B cell (primary cell): ENCODE data around the gene PRX. TPM values are rescaled to one million over a fixed set of nuclear protein-coding genes. Genes with fewer than 3 reads are reported as not detected.

Source experiments
- ATAC-seq: fragments of 200-7000 bp; cut with Tn5 transposase; one replicate; pipeline ENCODE4 v1.10.0; 2021; ENCODE audit warnings: low read depth, mild to moderate bottlenecking, moderate number of reproducible peaks, moderate library complexity
- CTCF ChIA-PET: fragments of 350-600 bp; sonication (Branson Sonifier 250); formaldehyde crosslinking; loops from one replicate; lab custom pipeline; 2021; ENCODE audit warnings: antibody characterized with exemption, inconsistent platforms; lab: Charles Lee
- POLR2A ChIA-PET: fragments of 350-600 bp; sonication (Branson Sonifier 250); formaldehyde crosslinking; loops from one replicate; lab custom pipeline; 2021; ENCODE audit warnings: antibody characterized with exemption; lab: Charles Lee
- DNase-seq: peaks from one replicate; pipeline ENCODE4 v3.0.0; 2013
- H2AFZ ChIP-seq: 2 replicates; pipeline ENCODE4 v1.6.1; 2012; ENCODE audit warnings: mild to moderate bottlenecking, low read depth, low read length; ENCODE audit not compliant: insufficient read depth, poor library complexity, severe bottlenecking
- H3K27ac ChIP-seq, 2 donors: 1 replicate in 1 of 2; 2 replicates in 1 of 2; pipeline ENCODE4 v1.5.1; 2012 to 2013; ENCODE audit warnings: low read length in 2 of 2, mild to moderate bottlenecking in 2 of 2, moderate library complexity in 1 of 2
- H3K27me3 ChIP-seq, 4 experiments: fragments of 200-600 bp in 1 of 4; sonication (generic) in 1 of 4; replicated peaks in 1 of 4; 1 replicate in 2 of 4; 2 replicates in 2 of 4; pipeline versions ENCODE4 v1.6.1 to v1.7.0; 2013 to 2016; ENCODE audit warnings: low read length in 3 of 4, mild to moderate bottlenecking in 2 of 4, mixed read lengths in 1 of 4, moderate library complexity in 1 of 4; ENCODE audit not compliant: insufficient read depth in 4 of 4, control insufficient read depth in 3 of 4; ENCODE audit errors: control extremely low read depth in 1 of 4
- H3K36me3 ChIP-seq, 2 experiments: replicated peaks in 1 of 2; 1 replicate in 1 of 2; 2 replicates in 1 of 2; pipeline versions ENCODE4 v1.6.1 to v1.7.1; 2013; ENCODE audit warnings: low read length in 1 of 2; ENCODE audit not compliant: insufficient read depth in 2 of 2, control insufficient read depth in 1 of 2; ENCODE audit errors: control extremely low read depth in 1 of 2, extremely low read depth in 1 of 2
- H3K4me1 ChIP-seq, 2 donors: fragments of 200-600 bp in 1 of 2; sonication (generic) in 1 of 2; 1 replicate in 1 of 2; 2 replicates in 1 of 2; pipeline versions ENCODE4 v1.5.1 to v1.6.1; 2013 to 2017; ENCODE audit warnings: low read length in 2 of 2; ENCODE audit not compliant: control insufficient read depth in 2 of 2, insufficient read depth in 2 of 2
- H3K4me2 ChIP-seq: replicated peaks from 2 replicates; pipeline ENCODE3; 2012; ENCODE audit warnings: mild to moderate bottlenecking, low read depth, low read length; ENCODE audit not compliant: poor library complexity, severe bottlenecking
- H3K4me3 ChIP-seq, 5 experiments: fragments of 200-600 bp in 1 of 5; sonication (generic) in 1 of 5; 1 replicate in 3 of 5; 2 replicates in 2 of 5; pipeline versions ENCODE4 v1.5.1 to v1.7.0; 2011 to 2016; ENCODE audit warnings: low read length in 4 of 5, mild to moderate bottlenecking in 4 of 5, low read depth in 2 of 5, control low read depth in 1 of 5, moderate library complexity in 1 of 5; ENCODE audit not compliant: insufficient read depth in 1 of 5; ENCODE audit errors: control extremely low read depth in 1 of 5, extremely low read depth in 1 of 5
- H3K79me2 ChIP-seq: fragments of 200-600 bp; sonication (generic); one replicate; pipeline ENCODE4 v1.6.0; 2016; ENCODE audit warnings: low read length; ENCODE audit not compliant: control insufficient read depth, insufficient read depth
- H3K9ac ChIP-seq: fragments of 200-600 bp; sonication (generic); 2 replicates; pipeline ENCODE4 v1.6.1; 2017; ENCODE audit warnings: mild to moderate bottlenecking, low read length, moderate library complexity
- H3K9me3 ChIP-seq, 3 donors: one replicate each; pipeline versions ENCODE4 v1.6.1 to v1.7.1; 2013; ENCODE audit warnings: low read length in 2 of 3; ENCODE audit not compliant: control insufficient read depth in 2 of 3, insufficient read depth in 1 of 3; ENCODE audit errors: control extremely low read depth in 1 of 3
- H4K20me1 ChIP-seq: 2 replicates; pipeline ENCODE4 v1.6.0; 2012; ENCODE audit warnings: mild to moderate bottlenecking, low read length; ENCODE audit not compliant: insufficient read depth, control insufficient read depth, poor library complexity, severe bottlenecking
- H3K27ac Mint-ChIP-seq: one replicate; pipeline ENCODE4 v1.8.0; 2021; ENCODE audit warnings: mixed read lengths
- H3K27me3 Mint-ChIP-seq: one replicate; pipeline ENCODE4 v1.8.0; 2021; ENCODE audit warnings: mixed read lengths
- H3K4me1 Mint-ChIP-seq: one replicate; pipeline ENCODE4 v1.8.0; 2021; ENCODE audit warnings: mixed read lengths
- H3K4me3 Mint-ChIP-seq: one replicate; pipeline ENCODE4 v1.8.0; 2021; ENCODE audit warnings: mixed read lengths
- H3K9me3 Mint-ChIP-seq: one replicate; pipeline ENCODE4 v1.8.0; 2022; ENCODE audit warnings: mixed read lengths; ENCODE audit not compliant: insufficient read depth
- CTCF ChIP-seq: fragments of 200-600 bp; IDR thresholded peaks from one replicate; pipeline ENCODE4 v1.8.0; 2022; ENCODE audit warnings: antibody characterized with exemption, mild to moderate bottlenecking
- EZH2 ChIP-seq: IDR thresholded peaks from 2 replicates; pipeline ENCODE4 v1.6.1; 2012; ENCODE audit warnings: borderline replicate concordance, low read depth, mild to moderate bottlenecking, moderate library complexity, low read length; ENCODE audit not compliant: insufficient read depth, poor library complexity, severe bottlenecking
- WGBS: methylation state at CpG from one replicate; pipeline ENCODE4 v1.1.5; 2013; ENCODE audit warnings: missing lambda C conversion rate; ENCODE audit not compliant: insufficient coverage; 5-methylcytosine and 5-hydroxymethylcytosine counted together
- intact Hi-C: fragments of 100-400 bp; cut with micrococcal nuclease; formaldehyde crosslinking; loops from one replicate; pipeline ENCODE4 v1.10.0; 2022
- polyA plus RNA-seq: library from polyadenylated mRNA; depleted of rRNA; stranded (reverse); fragments of >200 nt; gene quantifications from 2 replicates; pipeline ENCODE4 v1.2.3, GENCODE V29; 2012
- small RNA-seq: library from RNA; depleted of rRNA; stranded (forward); fragments of <200 nt; gene quantifications from one replicate; pipeline ENCODE3, GENCODE V24; 2012; ENCODE audit warnings: low replicate concordance, low read depth; ENCODE audit not compliant: insufficient read length
- total RNA-seq, 2 donors: library from RNA; stranded (reverse); fragments of 120-200 nt in 1 of 2; gene quantifications; 1 replicate in 1 of 2; 2 replicates in 1 of 2; pipeline versions ENCODE4 v1.2.3 to v1.2.4, GENCODE V29; 2013 to 2022

The PRX gene
- total and polyA plus RNA-seq, 2 donors (not counting 1 experiment from before 2014, with no cell fraction given), result 1.1 to 2.5 TPM

DNA sequence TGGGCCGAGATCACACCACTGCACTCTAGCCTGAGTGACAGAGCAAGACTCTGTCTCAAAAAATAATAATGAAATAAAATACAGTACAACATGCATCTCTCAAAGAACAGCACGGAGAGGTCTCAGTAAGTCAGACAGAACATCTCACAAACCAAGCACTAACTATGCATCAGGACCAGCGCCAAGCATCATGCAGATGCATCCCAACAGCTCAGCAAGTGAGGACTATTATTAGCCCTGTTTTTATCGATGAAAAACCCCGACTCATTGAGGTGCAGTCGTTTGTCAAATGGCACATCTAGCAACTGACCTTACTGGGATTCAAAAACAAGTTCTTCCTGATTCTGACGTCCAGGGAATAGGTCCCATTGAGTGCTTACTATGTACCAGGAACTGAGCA is 68.8 kb downstream of the PRX start:
- Histone ChIP-seq H3K36me3 (peaks cover 0 to 3% of the 10 kb centered on the region in 2 experiments), H3K9ac (no peak overlapping the region), H3K79me2 (peaks cover 34% of the 10 kb centered on the region), H3K9me3 (no peaks in the 10 kb centered on the region), H3K4me2 (no peak overlapping the region), H3K4me1 (peaks cover 12 to 17% of the 10 kb centered on the region in 2 donors), H4K20me1 (peaks cover 7% of the 10 kb centered on the region), H2AFZ (no peak overlapping the region), H3K4me3 (no peak overlapping the region), H3K27me3 (no peaks in the 10 kb centered on the region), H3K27ac (no peak overlapping the region)
- ChIA-PET CTCF (interaction anchor here (0.7 kb wide), 1 partner anchor 39 kb away, joined by 3 read pairs; no protein-coding TSS in a partner anchor), POLR2A (no interaction called here)
- Mint-ChIP-seq H3K4me1 (peaks cover 24% of the 10 kb centered on the region), H3K27me3 (no peaks in the 10 kb centered on the region), H3K4me3 (no peak overlapping the region), H3K9me3 (no peaks in the 10 kb centered on the region), H3K27ac (no peak overlapping the region)
- ATAC-seq (no peak), DNase-seq (no peak)
- 53% methylated on average over 5 of the region's 7 CpGs for WGBS
- intact Hi-C loops, result no loop called here
- TF ChIP-seq CTCF (no peak), EZH2 (no peak)

Small RNA genes within 50 kb of the gene (small RNA-seq; reads per million reads assigned to genes)
- not detected for gene MIR6796
- gene RF00017, result not detected

Other genes starting within 250 kb of the PRX start
- 35.9 and 41.6 TPM in 2 replicates for gene MAP3K10, start 222.0 kb downstream of the PRX start, total RNA-seq
- gene MAP3K10, start 222.0 kb downstream of the PRX start, polyA plus RNA-seq, result 22.5 and 28.2 TPM in 2 replicates
- not detected in 2 replicates for gene TTC9B, start 195.0 kb downstream of the PRX start, total RNA-seq
- 0.04 TPM in 1 of 2 replicates, not detected in the other for gene TTC9B, start 195.0 kb downstream of the PRX start, polyA plus RNA-seq
- gene CCNP, start 186.7 kb downstream of the PRX start, total RNA-seq, result 0.64 and 0.66 TPM in 2 replicates
- 0.85 and 1.5 TPM in 2 replicates for gene CCNP, start 186.7 kb downstream of the PRX start, polyA plus RNA-seq
- gene AKT2, start 128.0 kb downstream of the PRX start, total RNA-seq, result 243 and 248 TPM in 2 replicates
- gene AKT2, start 128.0 kb downstream of the PRX start, polyA plus RNA-seq, result 195 and 221 TPM in 2 replicates
- gene C19orf47, start 65.0 kb downstream of the PRX start, total RNA-seq, result 14.3 and 16.7 TPM in 2 replicates
- 9.2 and 12.7 TPM in 2 replicates for gene C19orf47, start 65.0 kb downstream of the PRX start, polyA plus RNA-seq
- 61.7 and 69.0 TPM in 2 replicates for gene PLD3, start 64.7 kb downstream of the PRX start, total RNA-seq
- 84.8 and 153 TPM in 2 replicates for gene PLD3, start 64.7 kb downstream of the PRX start, polyA plus RNA-seq
- gene HIPK4, start 23.2 kb downstream of the PRX start, total RNA-seq, result 0.20 TPM in 1 of 2 replicates, not detected in the other
- 0.04 and 0.06 TPM in 2 replicates for gene HIPK4, start 23.2 kb downstream of the PRX start, polyA plus RNA-seq
- gene SERTAD1, start 12.6 kb upstream of the PRX start, total RNA-seq, result 11.9 and 13.6 TPM in 2 replicates
- 28.4 and 59.4 TPM in 2 replicates for gene SERTAD1, start 12.6 kb upstream of the PRX start, polyA plus RNA-seq
- gene SERTAD3, start 31.0 kb upstream of the PRX start, total RNA-seq, result 39.3 and 41.6 TPM in 2 replicates
- gene SERTAD3, start 31.0 kb upstream of the PRX start, polyA plus RNA-seq, result 16.4 and 43.9 TPM in 2 replicates
- gene BLVRB, start 52.4 kb upstream of the PRX start, total RNA-seq, result 11.8 and 14.2 TPM in 2 replicates
- gene BLVRB, start 52.4 kb upstream of the PRX start, polyA plus RNA-seq, result 16.2 and 23.2 TPM in 2 replicates
- gene SPTBN4, start 53.6 kb upstream of the PRX start, total RNA-seq, result 0.56 and 0.67 TPM in 2 replicates
- gene SPTBN4, start 53.6 kb upstream of the PRX start, polyA plus RNA-seq, result 0.03 and 0.04 TPM in 2 replicates
- 179 and 192 TPM in 2 replicates for gene SHKBP1, start 163.5 kb upstream of the PRX start, total RNA-seq
- 219 and 227 TPM in 2 replicates for gene SHKBP1, start 163.5 kb upstream of the PRX start, polyA plus RNA-seq
- gene LTBP4, start 188.0 kb upstream of the PRX start, total RNA-seq, result 81.2 and 83.3 TPM in 2 replicates
- 105 and 127 TPM in 2 replicates for gene LTBP4, start 188.0 kb upstream of the PRX start, polyA plus RNA-seq